Liver (tissue), 3 donors: ENCODE results near the gene CYBA.

Experiments used
- CTCF ChIP-seq: fragments of 150-350 bp; IDR thresholded peaks from 2 replicates; pipeline ENCODE4 v1.5.1; 2017; ENCODE audit warnings: improper control_type of control experiment, low read depth, low read length; ENCODE audit not compliant: missing input control
- GABPA ChIP-seq, 2 donors: IDR thresholded peaks in 1 of 2; conservative IDR thresholded peaks in 1 of 2; 2 replicates each; pipeline ENCODE4 v1.6.1; 2016; ENCODE audit warnings: antibody characterized with exemption in 2 of 2, mild to moderate bottlenecking in 1 of 2, moderate library complexity in 1 of 2
- TAF1 ChIP-seq: conservative IDR thresholded peaks from 2 replicates; pipeline ENCODE4 v1.6.1; 2016; ENCODE audit warnings: antibody characterized with exemption, mild to moderate bottlenecking
- TF ChIP-seq, protein P1 (sequence below): IDR thresholded peaks from 2 replicates; pipeline ENCODE4 v1.6.1; 2016; ENCODE audit warnings: antibody characterized with exemption
- TF ChIP-seq, protein P2 (sequence below): IDR thresholded peaks from 2 replicates; pipeline ENCODE4 v1.6.1; 2016; ENCODE audit warnings: antibody characterized with exemption
- donor health status: healthy.
- donor health status: healthy.

GRCh38 chr16:88595101-88595500, 55.8 kb downstream of the CYBA start:
- TF ChIP-seq CTCF (no peak), TAF1 (no peak), GABPA (IDR thresholded peaks at IDR 0.05 in 1 of 2, conservative IDR thresholded peaks at IDR 0.05 in 1 of 2) (no peak)
- TF ChIP-seq, protein P1, sequence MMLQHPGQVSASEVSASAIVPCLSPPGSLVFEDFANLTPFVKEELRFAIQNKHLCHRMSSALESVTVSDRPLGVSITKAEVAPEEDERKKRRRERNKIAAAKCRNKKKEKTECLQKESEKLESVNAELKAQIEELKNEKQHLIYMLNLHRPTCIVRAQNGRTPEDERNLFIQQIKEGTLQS = no peak
- TF ChIP-seq, protein P2, sequence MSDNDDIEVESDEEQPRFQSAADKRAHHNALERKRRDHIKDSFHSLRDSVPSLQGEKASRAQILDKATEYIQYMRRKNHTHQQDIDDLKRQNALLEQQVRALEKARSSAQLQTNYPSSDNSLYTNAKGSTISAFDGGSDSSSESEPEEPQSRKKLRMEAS = no peak
